ENCODE results near the gene LLCFC1. TPM values are rescaled to one million over a fixed set of nuclear protein-coding genes. Genes with fewer than 3 reads are reported as not detected.

LLCFC1 gene
- total RNA-seq, 1 experiment from 2014 or later: not detected

DNA sequence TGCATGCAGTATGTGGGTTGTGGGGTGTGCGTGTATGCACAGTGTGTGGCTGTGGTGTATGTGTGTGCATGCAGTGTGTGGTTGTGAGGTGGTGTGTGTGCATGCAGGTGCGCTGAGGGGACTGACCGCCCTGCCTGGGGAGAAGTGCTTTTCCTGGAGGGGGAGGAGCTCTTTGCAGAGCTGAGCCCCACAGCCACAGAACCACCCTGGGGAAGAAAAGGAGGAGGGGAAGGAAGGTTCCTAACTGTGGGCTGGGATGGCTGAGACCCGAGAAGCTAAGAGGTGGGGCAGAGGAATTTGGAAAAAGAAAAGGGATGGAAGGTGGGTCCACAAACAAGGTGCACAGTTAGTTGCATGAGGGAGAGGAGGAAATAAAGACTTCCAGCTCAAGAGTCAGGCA lies 5.7 kb upstream of the LLCFC1 start, which contains the start of gene TRPV5:
Gene TRPV5 (minus strand): TSS at position 123 of the 400 bp plus-strand sequence. CDS start 287 bp downstream, outside the sequence.
- TF ChIP-seq STAT6 (CRISPR knock-in tag; conservative IDR thresholded peaks at IDR 0.05; ENCODE audit: low read depth): no peak
- ChIA-PET CTCF (interaction anchor here (0.8 to 2.4 kb wide), 7 partner anchors 8 to 282 kb away, joined by 3 to 8 read pairs (median 4); no protein-coding TSS in a partner anchor), POLR2A (no interaction called here)
- no peak within 1 kb of the TSS for H3K4me3 Mint-ChIP-seq
- ATAC-seq (peak; percentile 57; the same call in 1 of the 2 replicates), DNase-seq (ENCODE audit: low spot score) (no peak)
- no peak within 1 kb of the TSS for H3K27ac Mint-ChIP-seq
- H3K9me3 Mint-ChIP-seq: no peaks in the 10 kb centered on the region
- no peaks in the 10 kb centered on the region; the same call in 1 of the 2 replicates for H3K27me3 Mint-ChIP-seq (ENCODE audit: low read depth)
- no peaks in the 10 kb centered on the region for H3K36me3 Mint-ChIP-seq
- peaks cover 12% of the 10 kb centered on the region for H3K4me1 Mint-ChIP-seq

GRCh38 chr7:142934056-142934455 lies 5.2 kb upstream of the LLCFC1 start:
- CTCF ChIA-PET: interaction anchor here (0.8 to 2.4 kb wide), 5 partner anchors 8 to 69 kb away, joined by 3 to 8 read pairs (median 3); no protein-coding TSS in a partner anchor
- Mint-ChIP-seq H3K9me3 (no peaks in the 10 kb centered on the region), H3K36me3 (no peaks in the 10 kb centered on the region), H3K4me1 (peaks cover 12% of the 10 kb centered on the region), H3K27me3 (ENCODE audit: low read depth) (no peaks in the 10 kb centered on the region; the same call in 1 of the 2 replicates), H3K4me3 (no peak overlapping the region), H3K27ac (no peak overlapping the region)
- ATAC-seq (no peak), DNase-seq (ENCODE audit: low spot score) (no peak)
- TF ChIP-seq, protein P1, sequence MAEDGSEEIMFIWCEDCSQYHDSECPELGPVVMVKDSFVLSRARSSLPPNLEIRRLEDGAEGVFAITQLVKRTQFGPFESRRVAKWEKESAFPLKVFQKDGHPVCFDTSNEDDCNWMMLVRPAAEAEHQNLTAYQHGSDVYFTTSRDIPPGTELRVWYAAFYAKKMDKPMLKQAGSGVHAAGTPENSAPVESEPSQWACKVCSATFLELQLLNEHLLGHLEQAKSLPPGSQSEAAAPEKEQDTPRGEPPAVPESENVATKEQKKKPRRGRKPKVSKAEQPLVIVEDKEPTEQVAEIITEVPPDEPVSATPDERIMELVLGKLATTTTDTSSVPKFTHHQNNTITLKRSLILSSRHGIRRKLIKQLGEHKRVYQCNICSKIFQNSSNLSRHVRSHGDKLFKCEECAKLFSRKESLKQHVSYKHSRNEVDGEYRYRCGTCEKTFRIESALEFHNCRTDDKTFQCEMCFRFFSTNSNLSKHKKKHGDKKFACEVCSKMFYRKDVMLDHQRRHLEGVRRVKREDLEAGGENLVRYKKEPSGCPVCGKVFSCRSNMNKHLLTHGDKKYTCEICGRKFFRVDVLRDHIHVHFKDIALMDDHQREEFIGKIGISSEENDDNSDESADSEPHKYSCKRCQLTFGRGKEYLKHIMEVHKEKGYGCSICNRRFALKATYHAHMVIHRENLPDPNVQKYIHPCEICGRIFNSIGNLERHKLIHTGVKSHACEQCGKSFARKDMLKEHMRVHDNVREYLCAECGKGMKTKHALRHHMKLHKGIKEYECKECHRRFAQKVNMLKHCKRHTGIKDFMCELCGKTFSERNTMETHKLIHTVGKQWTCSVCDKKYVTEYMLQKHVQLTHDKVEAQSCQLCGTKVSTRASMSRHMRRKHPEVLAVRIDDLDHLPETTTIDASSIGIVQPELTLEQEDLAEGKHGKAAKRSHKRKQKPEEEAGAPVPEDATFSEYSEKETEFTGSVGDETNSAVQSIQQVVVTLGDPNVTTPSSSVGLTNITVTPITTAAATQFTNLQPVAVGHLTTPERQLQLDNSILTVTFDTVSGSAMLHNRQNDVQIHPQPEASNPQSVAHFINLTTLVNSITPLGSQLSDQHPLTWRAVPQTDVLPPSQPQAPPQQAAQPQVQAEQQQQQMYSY (CRISPR knock-in tag; IDR thresholded peaks at IDR 0.05): no peak
- TF ChIP-seq ZNF281 (CRISPR knock-in tag; IDR thresholded peaks at IDR 0.05) (no peak), NFATC4 (CRISPR knock-in tag; IDR thresholded peaks at IDR 0.05) (no peak), JAZF1 (CRISPR knock-in tag; IDR thresholded peaks at IDR 0.05) (no peak), TEAD4 (CRISPR knock-in tag; IDR thresholded peaks at IDR 0.05) (no peak), OVOL2 (CRISPR knock-in tag; IDR thresholded peaks at IDR 0.05; ENCODE audit: borderline replicate concordance) (no peak)
- TF ChIP-seq, protein P2, sequence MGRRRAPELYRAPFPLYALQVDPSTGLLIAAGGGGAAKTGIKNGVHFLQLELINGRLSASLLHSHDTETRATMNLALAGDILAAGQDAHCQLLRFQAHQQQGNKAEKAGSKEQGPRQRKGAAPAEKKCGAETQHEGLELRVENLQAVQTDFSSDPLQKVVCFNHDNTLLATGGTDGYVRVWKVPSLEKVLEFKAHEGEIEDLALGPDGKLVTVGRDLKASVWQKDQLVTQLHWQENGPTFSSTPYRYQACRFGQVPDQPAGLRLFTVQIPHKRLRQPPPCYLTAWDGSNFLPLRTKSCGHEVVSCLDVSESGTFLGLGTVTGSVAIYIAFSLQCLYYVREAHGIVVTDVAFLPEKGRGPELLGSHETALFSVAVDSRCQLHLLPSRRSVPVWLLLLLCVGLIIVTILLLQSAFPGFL (CRISPR knock-in tag; IDR thresholded peaks at IDR 0.05; ENCODE audit: borderline replicate concordance): no peak
- POLR2A ChIA-PET: no interaction called here

DNA sequence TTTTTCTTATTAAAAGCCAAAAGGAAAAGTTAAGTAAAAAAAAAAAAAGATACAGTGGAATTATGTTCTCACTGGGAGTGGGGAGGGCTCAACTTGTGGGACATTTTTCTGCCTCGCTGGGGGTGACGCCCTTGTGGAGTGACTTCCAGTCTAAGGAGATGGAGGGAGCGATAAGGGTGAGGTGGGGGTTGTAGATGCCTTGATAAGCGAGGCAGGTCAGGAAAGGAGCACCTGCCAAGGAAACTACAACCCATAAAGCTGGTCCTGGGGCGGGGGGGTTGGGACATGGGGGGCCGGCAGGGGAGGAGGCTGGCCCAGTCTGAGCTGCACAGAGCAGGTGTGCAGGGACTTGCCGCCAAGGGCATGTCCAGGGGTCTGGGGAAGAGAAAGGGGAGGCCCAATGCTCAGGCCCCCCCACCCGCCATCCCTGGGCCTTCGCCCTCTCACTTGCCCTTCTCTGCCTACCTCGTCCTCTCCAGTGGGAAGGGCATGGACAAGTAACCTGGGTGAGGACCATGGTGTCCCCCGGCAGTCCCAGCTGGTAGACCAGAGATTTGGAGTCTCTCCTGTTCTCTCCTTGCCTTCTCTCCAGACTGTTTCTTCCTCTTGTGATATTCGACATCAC lies 3.2 kb upstream of the LLCFC1 start:
- DNase-seq (ENCODE audit: low spot score) (no peak), ATAC-seq (no peak)
- no peak overlapping the region for H3K4me3 Mint-ChIP-seq
- H3K36me3 Mint-ChIP-seq: no peaks in the 10 kb centered on the region
- no peaks in the 10 kb centered on the region for H3K27me3 Mint-ChIP-seq (ENCODE audit: low read depth)
- H3K27ac Mint-ChIP-seq: no peak overlapping the region
- TF ChIP-seq, protein P3, sequence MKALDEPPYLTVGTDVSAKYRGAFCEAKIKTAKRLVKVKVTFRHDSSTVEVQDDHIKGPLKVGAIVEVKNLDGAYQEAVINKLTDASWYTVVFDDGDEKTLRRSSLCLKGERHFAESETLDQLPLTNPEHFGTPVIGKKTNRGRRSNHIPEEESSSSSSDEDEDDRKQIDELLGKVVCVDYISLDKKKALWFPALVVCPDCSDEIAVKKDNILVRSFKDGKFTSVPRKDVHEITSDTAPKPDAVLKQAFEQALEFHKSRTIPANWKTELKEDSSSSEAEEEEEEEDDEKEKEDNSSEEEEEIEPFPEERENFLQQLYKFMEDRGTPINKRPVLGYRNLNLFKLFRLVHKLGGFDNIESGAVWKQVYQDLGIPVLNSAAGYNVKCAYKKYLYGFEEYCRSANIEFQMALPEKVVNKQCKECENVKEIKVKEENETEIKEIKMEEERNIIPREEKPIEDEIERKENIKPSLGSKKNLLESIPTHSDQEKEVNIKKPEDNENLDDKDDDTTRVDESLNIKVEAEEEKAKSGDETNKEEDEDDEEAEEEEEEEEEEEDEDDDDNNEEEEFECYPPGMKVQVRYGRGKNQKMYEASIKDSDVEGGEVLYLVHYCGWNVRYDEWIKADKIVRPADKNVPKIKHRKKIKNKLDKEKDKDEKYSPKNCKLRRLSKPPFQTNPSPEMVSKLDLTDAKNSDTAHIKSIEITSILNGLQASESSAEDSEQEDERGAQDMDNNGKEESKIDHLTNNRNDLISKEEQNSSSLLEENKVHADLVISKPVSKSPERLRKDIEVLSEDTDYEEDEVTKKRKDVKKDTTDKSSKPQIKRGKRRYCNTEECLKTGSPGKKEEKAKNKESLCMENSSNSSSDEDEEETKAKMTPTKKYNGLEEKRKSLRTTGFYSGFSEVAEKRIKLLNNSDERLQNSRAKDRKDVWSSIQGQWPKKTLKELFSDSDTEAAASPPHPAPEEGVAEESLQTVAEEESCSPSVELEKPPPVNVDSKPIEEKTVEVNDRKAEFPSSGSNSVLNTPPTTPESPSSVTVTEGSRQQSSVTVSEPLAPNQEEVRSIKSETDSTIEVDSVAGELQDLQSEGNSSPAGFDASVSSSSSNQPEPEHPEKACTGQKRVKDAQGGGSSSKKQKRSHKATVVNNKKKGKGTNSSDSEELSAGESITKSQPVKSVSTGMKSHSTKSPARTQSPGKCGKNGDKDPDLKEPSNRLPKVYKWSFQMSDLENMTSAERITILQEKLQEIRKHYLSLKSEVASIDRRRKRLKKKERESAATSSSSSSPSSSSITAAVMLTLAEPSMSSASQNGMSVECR (CRISPR knock-in tag; IDR thresholded peaks at IDR 0.05; ENCODE audit: borderline replicate concordance): no peak
- ChIA-PET CTCF (interaction anchor here (0.9 to 1.2 kb wide), 3 partner anchors 10 to 55 kb away, joined by 3 to 4 read pairs (median 3); no protein-coding TSS in a partner anchor), POLR2A (interaction anchor here (1.1 kb wide), 1 partner anchor 11 kb away, joined by 3 read pairs; no protein-coding TSS in a partner anchor)
- H3K4me1 Mint-ChIP-seq: peaks cover 12% of the 10 kb centered on the region
- no peaks in the 10 kb centered on the region for H3K9me3 Mint-ChIP-seq
